ENCODE data around the gene NBPF14.
"Not testable (repeated sequence)": the region's sequence is repeated elsewhere in the genome, so short reads cannot be mapped to it uniquely, and the experiment has no call there.

- TF ChIP-seq CTCF (conservative IDR thresholded peaks at IDR 0.05 in 1 of 2, IDR thresholded peaks at IDR 0.05 in 1 of 2; ENCODE audit: low read depth in 1 of 2, low read length in 2 of 2); EZH2 (IDR thresholded peaks at IDR 0.05; ENCODE audit: low read length, missing control alignments): not testable (repeated sequence)
These were observed 63.7 kb downstream of the NBPF14 start for GRCh38 chr1:148532158-148532557.
